ENCODE measurements around the gene KLHDC8B.

Gene KLHDC8B

DNA sequence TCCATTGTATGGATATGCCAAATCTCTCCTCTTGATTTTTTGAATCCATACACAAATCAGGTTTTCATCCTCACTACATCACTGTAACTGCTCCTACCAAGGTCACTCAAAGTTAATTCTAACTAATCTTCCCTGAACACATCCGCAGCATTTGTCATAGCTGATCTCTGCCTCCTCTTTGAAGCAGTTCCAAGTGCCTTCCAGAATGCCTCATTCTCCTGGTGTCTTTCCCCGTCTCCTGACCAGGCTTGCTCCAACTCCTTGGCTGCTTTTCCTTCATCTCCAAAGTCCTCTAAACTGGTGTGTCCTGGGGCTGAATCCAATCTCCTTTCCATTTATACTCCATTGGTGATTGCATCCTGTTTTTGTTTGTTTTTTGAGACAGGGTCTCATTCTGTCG is 26.8 kb downstream of the KLHDC8B start:
- no peak for DNase-seq (ENCODE audit: low read depth in 1 of 2, low spot score in 1 of 2)
- no peak for TF ChIP-seq GABPA (IDR thresholded peaks at IDR 0.05; ENCODE audit: low read depth)
- TF ChIP-seq, protein P1, sequence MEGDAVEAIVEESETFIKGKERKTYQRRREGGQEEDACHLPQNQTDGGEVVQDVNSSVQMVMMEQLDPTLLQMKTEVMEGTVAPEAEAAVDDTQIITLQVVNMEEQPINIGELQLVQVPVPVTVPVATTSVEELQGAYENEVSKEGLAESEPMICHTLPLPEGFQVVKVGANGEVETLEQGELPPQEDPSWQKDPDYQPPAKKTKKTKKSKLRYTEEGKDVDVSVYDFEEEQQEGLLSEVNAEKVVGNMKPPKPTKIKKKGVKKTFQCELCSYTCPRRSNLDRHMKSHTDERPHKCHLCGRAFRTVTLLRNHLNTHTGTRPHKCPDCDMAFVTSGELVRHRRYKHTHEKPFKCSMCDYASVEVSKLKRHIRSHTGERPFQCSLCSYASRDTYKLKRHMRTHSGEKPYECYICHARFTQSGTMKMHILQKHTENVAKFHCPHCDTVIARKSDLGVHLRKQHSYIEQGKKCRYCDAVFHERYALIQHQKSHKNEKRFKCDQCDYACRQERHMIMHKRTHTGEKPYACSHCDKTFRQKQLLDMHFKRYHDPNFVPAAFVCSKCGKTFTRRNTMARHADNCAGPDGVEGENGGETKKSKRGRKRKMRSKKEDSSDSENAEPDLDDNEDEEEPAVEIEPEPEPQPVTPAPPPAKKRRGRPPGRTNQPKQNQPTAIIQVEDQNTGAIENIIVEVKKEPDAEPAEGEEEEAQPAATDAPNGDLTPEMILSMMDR (IDR thresholded peaks at IDR 0.05; ENCODE audit: insufficient read depth, low read length) = no peak
- no peak for TF ChIP-seq SPI1 (IDR thresholded peaks at IDR 0.05; ENCODE audit: borderline replicate concordance, low read depth)
- no peak for TF ChIP-seq POLR2AphosphoS5 (IDR thresholded peaks at IDR 0.05; ENCODE audit: low read depth)
- TF ChIP-seq, protein P2, sequence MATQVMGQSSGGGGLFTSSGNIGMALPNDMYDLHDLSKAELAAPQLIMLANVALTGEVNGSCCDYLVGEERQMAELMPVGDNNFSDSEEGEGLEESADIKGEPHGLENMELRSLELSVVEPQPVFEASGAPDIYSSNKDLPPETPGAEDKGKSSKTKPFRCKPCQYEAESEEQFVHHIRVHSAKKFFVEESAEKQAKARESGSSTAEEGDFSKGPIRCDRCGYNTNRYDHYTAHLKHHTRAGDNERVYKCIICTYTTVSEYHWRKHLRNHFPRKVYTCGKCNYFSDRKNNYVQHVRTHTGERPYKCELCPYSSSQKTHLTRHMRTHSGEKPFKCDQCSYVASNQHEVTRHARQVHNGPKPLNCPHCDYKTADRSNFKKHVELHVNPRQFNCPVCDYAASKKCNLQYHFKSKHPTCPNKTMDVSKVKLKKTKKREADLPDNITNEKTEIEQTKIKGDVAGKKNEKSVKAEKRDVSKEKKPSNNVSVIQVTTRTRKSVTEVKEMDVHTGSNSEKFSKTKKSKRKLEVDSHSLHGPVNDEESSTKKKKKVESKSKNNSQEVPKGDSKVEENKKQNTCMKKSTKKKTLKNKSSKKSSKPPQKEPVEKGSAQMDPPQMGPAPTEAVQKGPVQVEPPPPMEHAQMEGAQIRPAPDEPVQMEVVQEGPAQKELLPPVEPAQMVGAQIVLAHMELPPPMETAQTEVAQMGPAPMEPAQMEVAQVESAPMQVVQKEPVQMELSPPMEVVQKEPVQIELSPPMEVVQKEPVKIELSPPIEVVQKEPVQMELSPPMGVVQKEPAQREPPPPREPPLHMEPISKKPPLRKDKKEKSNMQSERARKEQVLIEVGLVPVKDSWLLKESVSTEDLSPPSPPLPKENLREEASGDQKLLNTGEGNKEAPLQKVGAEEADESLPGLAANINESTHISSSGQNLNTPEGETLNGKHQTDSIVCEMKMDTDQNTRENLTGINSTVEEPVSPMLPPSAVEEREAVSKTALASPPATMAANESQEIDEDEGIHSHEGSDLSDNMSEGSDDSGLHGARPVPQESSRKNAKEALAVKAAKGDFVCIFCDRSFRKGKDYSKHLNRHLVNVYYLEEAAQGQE (IDR thresholded peaks at IDR 0.05; ENCODE audit: insufficient replicate concordance, low read depth) = no peak
- Histone ChIP-seq H3K27ac (replicated peaks) (no peak overlapping the region), H3K27me3 (ENCODE audit: insufficient read depth, poor library complexity, severe bottlenecking) (no peaks in the 10 kb centered on the region), H3K4me3 (replicated peaks; ENCODE audit: insufficient read depth, low read length) (no peak overlapping the region)

DNA sequence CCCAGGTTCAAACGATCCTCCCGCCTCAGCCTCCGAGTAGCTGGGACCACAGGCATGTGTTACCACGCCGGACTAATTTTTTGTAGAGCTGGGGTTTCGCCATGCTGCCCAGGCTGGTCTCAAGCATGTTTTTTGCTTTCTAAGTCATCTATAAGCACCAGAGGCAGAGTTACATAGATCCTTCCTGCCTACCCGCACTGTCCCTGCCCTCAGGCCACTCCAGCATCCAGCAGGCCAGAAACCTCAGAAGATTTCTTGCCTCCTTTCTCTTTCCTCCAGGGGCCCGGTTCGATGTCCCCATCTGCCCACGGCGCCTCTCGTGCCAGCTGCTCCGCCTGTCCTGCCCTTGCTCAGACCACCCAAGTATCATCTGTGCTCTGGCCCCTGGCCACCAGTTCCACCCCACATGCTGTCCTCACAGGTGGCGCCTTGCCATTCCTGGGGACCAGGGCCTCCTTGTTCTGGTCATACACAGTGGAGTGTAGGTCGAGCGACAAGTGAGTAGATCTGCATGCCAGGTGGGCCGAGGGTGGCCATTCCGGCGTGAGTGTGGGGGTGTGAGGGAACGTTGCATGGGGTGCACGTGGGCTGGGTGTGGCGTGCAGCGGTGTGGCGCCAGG is 27.3 kb downstream of the KLHDC8B start:
- DNase-seq (ENCODE audit: low read depth in 1 of 2, low spot score in 1 of 2) = no peak
- Histone ChIP-seq H3K27me3 (ENCODE audit: insufficient read depth, poor library complexity, severe bottlenecking) (no peaks in the 10 kb centered on the region), H3K27ac (replicated peaks) (no peak overlapping the region), H3K4me3 (replicated peaks; ENCODE audit: insufficient read depth, low read length) (no peak overlapping the region)
- TF ChIP-seq, protein P2 (IDR thresholded peaks at IDR 0.05; ENCODE audit: insufficient replicate concordance, low read depth) = no peak
- TF ChIP-seq, protein P1 (IDR thresholded peaks at IDR 0.05; ENCODE audit: insufficient read depth, low read length) = no peak

DNA sequence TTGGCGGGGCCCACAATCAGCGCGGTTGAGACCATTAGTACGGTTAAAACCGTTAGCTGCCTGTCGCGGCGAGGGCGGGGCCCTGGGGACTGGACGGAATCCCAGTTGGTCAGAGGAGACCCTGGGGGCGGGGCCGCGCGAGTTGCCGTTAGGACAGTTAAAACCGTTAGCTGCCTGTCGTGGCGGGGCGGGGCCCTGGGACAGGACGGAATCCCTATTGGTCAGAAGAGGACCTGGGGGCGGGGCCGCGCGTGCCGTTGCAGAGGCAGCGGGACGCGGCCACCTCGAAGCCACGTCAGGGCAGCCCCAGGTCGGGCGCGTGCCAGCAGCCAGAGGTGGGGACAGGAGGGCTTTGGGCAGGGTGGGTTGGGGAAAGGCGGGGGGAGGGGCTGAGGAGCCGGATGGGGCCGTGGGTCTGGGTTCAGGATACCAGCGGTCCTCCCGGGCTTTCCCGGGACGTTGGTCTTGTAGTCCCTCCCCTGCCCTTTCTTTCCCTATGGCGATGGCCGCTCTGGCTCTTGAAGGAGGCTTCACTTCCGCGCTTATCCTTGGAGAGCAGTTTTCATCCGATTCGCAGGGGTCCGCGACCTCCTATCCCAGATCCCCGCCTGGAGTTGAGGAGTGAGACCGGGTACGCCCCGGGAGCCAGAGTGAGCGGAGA is 28.0 kb downstream of the KLHDC8B start:
- DNase-seq (ENCODE audit: low read depth in 1 of 2, low spot score in 1 of 2) = no peak
- Histone ChIP-seq H3K27ac (replicated peaks) (no peak overlapping the region), H3K27me3 (ENCODE audit: insufficient read depth, poor library complexity, severe bottlenecking) (no peaks in the 10 kb centered on the region), H3K4me3 (replicated peaks; ENCODE audit: insufficient read depth, low read length) (no peak overlapping the region)
- TF ChIP-seq POLR2AphosphoS5 (IDR thresholded peaks at IDR 0.05; ENCODE audit: low read depth) (no peak), GABPA (IDR thresholded peaks at IDR 0.05; ENCODE audit: low read depth) (no peak), SPI1 (IDR thresholded peaks at IDR 0.05; ENCODE audit: borderline replicate concordance, low read depth) (no peak)
- TF ChIP-seq, protein P2 (IDR thresholded peaks at IDR 0.05; ENCODE audit: insufficient replicate concordance, low read depth) = no peak
- TF ChIP-seq, protein P1 (IDR thresholded peaks at IDR 0.05; ENCODE audit: insufficient read depth, low read length) = no peak
